KOPT-K1 (cell line): Measurements from ENCODE around the gene ATXN7L3.
"Not testable (repeated sequence)": the region's sequence is repeated elsewhere in the genome, so short reads cannot be mapped to it uniquely, and the experiment has no call there.

Experiments used
- H3K27ac ChIP-seq: fragments of 200-600 bp; sonication (generic); 2 replicates; pipeline ENCODE4 v1.5.1; 2016; ENCODE audit warnings: antibody characterized with exemption, mild to moderate bottlenecking, low read depth, low read length; ENCODE audit not compliant: poor library complexity, severe bottlenecking
- H3K36me3 ChIP-seq: fragments of 200-600 bp; sonication (generic); 2 replicates; pipeline ENCODE4 v1.5.1; 2017; ENCODE audit warnings: antibody characterized with exemption, mild to moderate bottlenecking, low read length, moderate library complexity; ENCODE audit not compliant: insufficient read depth
- H3K9me3 ChIP-seq: fragments of 200-600 bp; sonication (generic); 2 replicates; pipeline ENCODE4 v1.5.1; 2017; ENCODE audit warnings: antibody characterized with exemption, low read length, mild to moderate bottlenecking; ENCODE audit not compliant: insufficient read depth, poor library complexity, severe bottlenecking

ATXN7L3 gene

GRCh38 chr17:44147812-44148211 lies 51.9 kb downstream of the ATXN7L3 start:
- H3K27ac ChIP-seq = no peak overlapping the region
- peaks cover 79% of the 10 kb centered on the region for H3K36me3 ChIP-seq
- H3K9me3 ChIP-seq = no peaks in the 10 kb centered on the region

- Histone ChIP-seq H3K27ac (no peak overlapping the region), H3K9me3 (no peaks in the 10 kb centered on the region), H3K36me3 (peaks cover 69% of the 10 kb centered on the region)
These were observed 53.0 kb downstream of the ATXN7L3 start for GRCh38 chr17:44146375-44147346.

- no peak overlapping the region for H3K27ac ChIP-seq
- H3K36me3 ChIP-seq = peaks cover 55% of the 10 kb centered on the region
- no peaks in the 10 kb centered on the region for H3K9me3 ChIP-seq
These were observed 54.5 kb downstream of the ATXN7L3 start for GRCh38 chr17:44144966-44145739.

- peaks cover 43% of the 10 kb centered on the region for H3K36me3 ChIP-seq
- H3K27ac ChIP-seq, H3K9me3 ChIP-seq: not testable (repeated sequence)
These were observed 55.8 kb downstream of the ATXN7L3 start for GRCh38 chr17:44143921-44144320.
